ENCODE measurements around the gene GRIK3. TPM values are rescaled to one million over a fixed set of nuclear protein-coding genes. Genes with fewer than 3 reads are reported as not detected.

Gene GRIK3
- total and polyA plus RNA-seq, 2 of the 8 experiments (the other 6 are each of a cell fraction or from before 2014, with no cell fraction given) = 2.1 to 3.4 TPM

GRCh38 chr1:36864182-36864822 lies 170.0 kb downstream of the GRIK3 start:
- Histone ChIP-seq H3K23me2 (ENCODE audit: low read depth, low read length) (no peaks in the 10 kb centered on the region), H3K14ac (ENCODE audit: insufficient read length) (no peak overlapping the region), H4K8ac (ENCODE audit: extremely low read depth, insufficient read depth, low read length) (no peak overlapping the region; the same call in 1 of the 2 replicates), H2BK20ac (ENCODE audit: low read length) (no peak overlapping the region), H4K20me1 (replicated peaks in 1 of 2; ENCODE audit: control insufficient read depth in 1 of 2, insufficient read depth in 2 of 2, low read length in 2 of 2) (no peaks in the 10 kb centered on the region), H3K79me1 (ENCODE audit: low read depth, low read length) (no peaks in the 10 kb centered on the region), H2AFZ (ENCODE audit: low read length) (no peak overlapping the region), H3K27ac (ENCODE audit: low read depth, low read length) (no peak overlapping the region), H3K36me3 (ENCODE audit: control insufficient read depth in 2 of 4, insufficient read depth in 4 of 4, low read length in 3 of 4) (no peaks in the 10 kb centered on the region), H3K23ac (ENCODE audit: insufficient read length) (no peak overlapping the region), H3K4me1 (replicated peaks in 1 of 4; ENCODE audit: control insufficient read depth in 3 of 4, insufficient read depth in 4 of 4, low read length in 3 of 4) (no peaks in the 10 kb centered on the region), H3K18ac (ENCODE audit: extremely low read depth, low read length) (no peak overlapping the region), H3K9me3 (ENCODE audit: insufficient read depth in 2 of 2, low read depth in 1 of 2, low read length in 1 of 2) (no peaks in the 10 kb centered on the region), H2AK5ac (ENCODE audit: low read depth, low read length) (no peak overlapping the region), H3K79me2 (ENCODE audit: control insufficient read depth in 1 of 2, insufficient read depth in 2 of 2, low read length in 2 of 2) (no peaks in the 10 kb centered on the region), H4K91ac (replicated peaks; ENCODE audit: insufficient read length, low read length) (no peak overlapping the region), H3K9ac (replicated peaks in 1 of 4; ENCODE audit: extremely low read depth in 1 of 4, low read depth in 3 of 4, low read length in 3 of 4) (no peak overlapping the region), H3K4me3 (ENCODE audit: extremely low read depth in 1 of 4, insufficient read depth in 2 of 4, low read depth in 3 of 4, low read length in 4 of 4) (no peak overlapping the region), H2BK5ac (ENCODE audit: low read depth, low read length) (no peak overlapping the region), H3K4me2 (ENCODE audit: insufficient read depth in 1 of 2, low read depth in 2 of 2, low read length in 2 of 2) (no peak overlapping the region), H4K5ac (ENCODE audit: insufficient read length, low read depth, low read length) (no peak overlapping the region), H3K4ac (replicated peaks; ENCODE audit: insufficient read length, low read depth, low read length) (no peak overlapping the region), H3K56ac (replicated peaks; ENCODE audit: insufficient read length, low read depth, low read length) (no peak overlapping the region), H2BK15ac (ENCODE audit: low read length) (no peak overlapping the region), H3K27me3 (replicated peaks in 1 of 4; ENCODE audit: control insufficient read depth in 3 of 4, extremely low read depth in 1 of 4, insufficient read depth in 3 of 4, low read length in 3 of 4) (no peaks in the 10 kb centered on the region), H2BK12ac (ENCODE audit: low read depth, low read length) (no peak overlapping the region), H2BK120ac (replicated peaks; ENCODE audit: low read depth, low read length) (no peak overlapping the region)
- DNase-seq (ENCODE audit: low read depth in 1 of 2, low spot score in 2 of 2) = peak in 1 of 2 experiments; percentile 88
- 63% methylated on average over 6 of the region's 6 CpGs; no CpG with 5 or more reads in 1 of the 2 experiments for WGBS, 2 experiments (ENCODE audit: extremely low coverage in 1 of 2, insufficient coverage in 1 of 2, insufficient read length in 1 of 2, insufficient replicate concordance in 2 of 2, low coverage in 1 of 2, low lambda C conversion rate in 2 of 2, missing lambda C conversion rate in 1 of 2)
- ChIA-PET CTCF (ENCODE audit: partially characterized antibody) (interaction anchor here (0.6 to 13.5 kb wide), 82 partner anchors 14 to 695 kb away, joined by 3 to 211 read pairs (median 4); no protein-coding TSS in a partner anchor), POLR2A (ENCODE audit: partially characterized antibody) (interaction anchor here (1.3 kb wide), 1 partner anchor 9 kb away, joined by 4 read pairs; no protein-coding TSS in a partner anchor)
- FAIRE-seq = peak; percentile 66
